Transverse colon (tissue), 4 donors: ENCODE results near the gene HUS1B. TPM values are rescaled to one million over a fixed set of nuclear protein-coding genes. Genes with fewer than 3 reads are reported as not detected.
A peak's percentile ranks its signal among the peaks of the same experiment; 100 is the strongest.

Experiments used
- DNase-seq: peaks from one replicate; pipeline ENCODE4 v3.0.0-alpha.2; 2019
- H3K27ac ChIP-seq, 4 donors: fragments of 200-600 bp; sonication (generic); 2 replicates each; pipeline ENCODE4 v1.5.1; 2016 to 2018; ENCODE audit warnings: inconsistent platforms in 4 of 4
- H3K27me3 ChIP-seq: fragments of 200-600 bp; sonication (generic); 2 replicates; pipeline ENCODE4 v1.5.1; 2017; ENCODE audit warnings: inconsistent platforms
- H3K36me3 ChIP-seq, 4 donors: fragments of 200-600 bp; sonication (generic); 2 replicates each; pipeline ENCODE4 v1.5.1; 2017 to 2019; ENCODE audit warnings: inconsistent platforms in 4 of 4
- H3K4me1 ChIP-seq, 4 donors: fragments of 200-600 bp; sonication (generic); 2 replicates each; pipeline ENCODE4 v1.5.1; 2017 to 2020; ENCODE audit warnings: inconsistent platforms in 4 of 4
- H3K4me3 ChIP-seq, 4 donors: fragments of 200-600 bp; sonication (generic); 1 replicate in 1 of 4; 2 replicates in 3 of 4; pipeline versions ENCODE4 v1.5.1 to v1.6.1; 2017 to 2019; ENCODE audit warnings: inconsistent platforms in 4 of 4
- H3K9me3 ChIP-seq, 2 donors: fragments of 200-600 bp; sonication (generic); 2 replicates each; pipeline ENCODE4 v1.5.1; 2017 to 2019; ENCODE audit warnings: inconsistent platforms in 2 of 2
- CTCF ChIP-seq, 5 experiments: fragments of 200-600 bp in 3 of 5; fragments of 450-650 bp in 2 of 5; sonication (generic) in 3 of 5; IDR thresholded peaks; 1 replicate in 2 of 5; 2 replicates in 3 of 5; pipeline ENCODE4 v1.5.1; 2016 to 2017; ENCODE audit warnings: antibody characterized with exemption in 5 of 5, inconsistent platforms in 3 of 5, mild to moderate bottlenecking in 2 of 5, moderate library complexity in 1 of 5
- EP300 ChIP-seq: sonication (generic); formaldehyde crosslinking; IDR thresholded peaks from one replicate; pipeline ENCODE4 v1.6.1; 2017; ENCODE audit warnings: antibody characterized with exemption, low read depth
- POLR2A ChIP-seq: fragments of 450-650 bp; IDR thresholded peaks from one replicate; pipeline ENCODE4 v1.6.1; 2016; ENCODE audit warnings: antibody characterized with exemption, mild to moderate bottlenecking, moderate library complexity
- POLR2AphosphoS5 ChIP-seq, 3 donors: sonication (generic); formaldehyde crosslinking; IDR thresholded peaks; one replicate each; pipeline ENCODE4 v1.6.1; 2016; ENCODE audit warnings: antibody characterized with exemption in 3 of 3
- WGBS, 2 donors: methylation state at CpG; one replicate each; pipeline ENCODE4 v1.1.5; 2018; ENCODE audit warnings: low coverage in 1 of 2; 5-methylcytosine and 5-hydroxymethylcytosine counted together
- in situ Hi-C, 4 donors: fragments of 200-750 bp; cut with MboI; loops; one replicate each; pipeline versions ENCODE4 v1.15.0 to v1.15.1; 2017; ENCODE audit warnings: low sequenced_read_pairs in 3 of 4, low pct_ligation_motif_present in 1 of 4, low pct_unique_long_range_greater_than_20kb in 1 of 4
- intact Hi-C: fragments of 100-400 bp; cut with DNase I; formaldehyde crosslinking; loops from one replicate; pipeline ENCODE4 v1.15.1; 2023; ENCODE audit warnings: low total_unique reads
- total RNA-seq, 4 donors: library from RNA; depleted of rRNA; stranded (reverse); fragments of >200 nt; gene quantifications; one replicate each; pipeline ENCODE4 v1.1.0, GENCODE V29; 2016

Gene HUS1B
- total RNA-seq: 1 to 10 TPM in 2 of 4 donors, under 1 TPM in 1, not detected in 1; 0.80 to 7.5 (median 3.7) TPM

- Histone ChIP-seq H3K4me3 (no peak within 1 kb of the TSS), H3K4me1 (peaks cover 0 to 11% (median 5%) of the 10 kb centered on the region in 4 donors), H3K36me3 (no peaks in the 10 kb centered on the region), H3K27me3 (no peaks in the 10 kb centered on the region), H3K27ac (no peak within 1 kb of the TSS), H3K9me3 (no peaks in the 10 kb centered on the region)
- TF ChIP-seq EP300 (no peak), CTCF (IDR thresholded peaks at IDR 0.05) (no peak), POLR2AphosphoS5 (IDR thresholded peaks at IDR 0.05) (no peak), POLR2A (no peak)
- WGBS, 2 donors: 96 to 100% methylated on average over 7 to 70 of the region's 73 CpGs
- intact Hi-C loops (no loop called here), in situ Hi-C loops (no loop called here)
- no peak for DNase-seq
Observed at GRCh38 chr6:656460-657252, at the start of gene HUS1B. Gene HUS1B, minus strand, starts transcription at chr6:657100. Its CDS starts 156 bp downstream, at chr6:656944.

- H3K9me3 ChIP-seq: no peaks in the 10 kb centered on the region
- in situ Hi-C loops (loop anchor here in 1 of 4 donors (25.0 kb wide), 1 partner anchor 681 kb away; the partner anchor contains the start of gene FOXF2), intact Hi-C loops (no loop called here)
- H3K36me3 ChIP-seq: no peaks in the 10 kb centered on the region
- no peak overlapping the region for H3K4me3 ChIP-seq
- peaks cover 40% of the 10 kb centered on the region for H3K27me3 ChIP-seq
- H3K27ac ChIP-seq: peak overlapping the region in 3 of 4 donors; percentile 39 to 92 (median 47)
- peaks cover 0 to 10% (median 0%) of the 10 kb centered on the region in 4 donors for H3K4me1 ChIP-seq
- no peak for DNase-seq
- TF ChIP-seq POLR2A (no peak), EP300 (no peak), CTCF (IDR thresholded peaks at IDR 0.05) (no peak), POLR2AphosphoS5 (IDR thresholded peaks at IDR 0.05) (no peak)
- 81 to 85% methylated on average over 6 of the region's 6 CpGs for WGBS, 2 donors
Observed at GRCh38 chr6:706146-706545, 49.2 kb upstream of the HUS1B start.

- TF ChIP-seq CTCF (IDR thresholded peaks at IDR 0.05) (no peak), POLR2A (no peak), EP300 (no peak), POLR2AphosphoS5 (IDR thresholded peaks at IDR 0.05) (peak in 1 of 3 donors; percentile 10)
- WGBS, 2 donors: 20 to 28% methylated on average over 4 of the region's 4 CpGs
- in situ Hi-C loops (loop anchor here in 1 of 4 donors (25.0 kb wide), 1 partner anchor 682 kb away; the partner anchor contains the start of gene FOXF2), intact Hi-C loops (no loop called here)
- H3K4me3 ChIP-seq: no peak overlapping the region
- H3K4me1 ChIP-seq: peaks cover 0 to 2% (median 0%) of the 10 kb centered on the region in 4 donors
- no peaks in the 10 kb centered on the region for H3K9me3 ChIP-seq
- no peaks in the 10 kb centered on the region for H3K36me3 ChIP-seq
- DNase-seq: no peak
- H3K27me3 ChIP-seq: peaks cover 29% of the 10 kb centered on the region
- H3K27ac ChIP-seq: peak overlapping the region in 2 of 4 donors; percentile 23 to 39
Observed at GRCh38 chr6:705047-705446, 48.1 kb upstream of the HUS1B start.

- H3K9me3 ChIP-seq: no peaks in the 10 kb centered on the region
- WGBS, 2 donors: 75 to 80% methylated on average over 5 to 6 of the region's 6 CpGs
- H3K36me3 ChIP-seq: no peaks in the 10 kb centered on the region
- no peak for TF ChIP-seq EP300
- TF ChIP-seq POLR2AphosphoS5 (IDR thresholded peaks at IDR 0.05): no peak
- TF ChIP-seq CTCF (IDR thresholded peaks at IDR 0.05): no peak
- no peak for TF ChIP-seq POLR2A
- intact Hi-C loops: no loop called here
- peak overlapping the region in 2 of 4 donors; percentile 19 to 39 for H3K27ac ChIP-seq
- peaks cover 19% of the 10 kb centered on the region for H3K27me3 ChIP-seq
- H3K4me1 ChIP-seq: no peaks in the 10 kb centered on the region
- DNase-seq: no peak
- in situ Hi-C loops: loop anchor here in 1 of 4 donors (25.0 kb wide), 1 partner anchor 683 kb away; the partner anchor contains the start of gene FOXF2
- H3K4me3 ChIP-seq: no peak overlapping the region
Observed at GRCh38 chr6:704046-704445, 47.1 kb upstream of the HUS1B start.
